Activated T-helper 1 cell treated with anti-CD3 and anti-CD28 coated beads, Interleukin-12 subunit alpha, Interleukin-12 subunit beta, Interleukin-2, Interleukin-4 antibody, amounts not matched to agents 30 ng/mL and 10 ng/mL and 1 ng/mL, durations not matched to agents 14 hours and 24 hours and 36 hours (primary cell): ENCODE measurements around the gene PPP2R2C. TPM values are rescaled to one million over a fixed set of nuclear protein-coding genes. Genes with fewer than 3 reads are reported as not detected.

ENCODE experiments used
- DNase-seq: peaks from one replicate; pipeline ENCODE4 v3.0.0; 2021; ENCODE audit warnings: low spot score
- H3K27ac Mint-ChIP-seq: one replicate; pipeline ENCODE4 v1.8.0; 2021; ENCODE audit warnings: mild to moderate bottlenecking, mixed read lengths
- H3K27me3 Mint-ChIP-seq: one replicate; pipeline ENCODE4 v1.8.0; 2022; ENCODE audit warnings: mild to moderate bottlenecking, moderate library complexity, mixed read lengths; ENCODE audit not compliant: insufficient read depth
- H3K36me3 Mint-ChIP-seq: one replicate; pipeline ENCODE4 v1.8.0; 2021; ENCODE audit warnings: low read depth, mixed read lengths
- H3K4me1 Mint-ChIP-seq: one replicate; pipeline ENCODE4 v1.8.0; 2021; ENCODE audit warnings: low read depth, mixed read lengths
- H3K4me3 Mint-ChIP-seq: one replicate; pipeline ENCODE4 v1.8.0; 2021; ENCODE audit warnings: mild to moderate bottlenecking, moderate library complexity, mixed read lengths
- H3K9me3 Mint-ChIP-seq: one replicate; pipeline ENCODE4 v1.8.0; 2021; ENCODE audit warnings: mixed read lengths
- intact Hi-C: fragments of 100-400 bp; cut with micrococcal nuclease; formaldehyde crosslinking; loops from one replicate; pipeline ENCODE4 v1.15.1; 2024
- total RNA-seq: library from RNA; stranded (reverse); gene quantifications from 2 replicates; pipeline ENCODE4 v1.2.3, GENCODE V29; 2022

The PPP2R2C gene
- total RNA-seq, 1 donor from 2014 or later, result not detected

- Mint-ChIP-seq H3K27me3 (peaks cover 2% of the 10 kb centered on the region), H3K4me1 (no peaks in the 10 kb centered on the region), H3K36me3 (no peaks in the 10 kb centered on the region), H3K9me3 (no peaks in the 10 kb centered on the region), H3K27ac (no peak overlapping the region), H3K4me3 (no peak overlapping the region)
- intact Hi-C loops, result no loop called here
- DNase-seq, result no peak
Observed at GRCh38 chr4:6418193-6418755, 54.1 kb downstream of the PPP2R2C start.

- Mint-ChIP-seq H3K27ac (no peak overlapping the region), H3K9me3 (no peaks in the 10 kb centered on the region), H3K27me3 (peaks cover 2% of the 10 kb centered on the region), H3K4me3 (no peak overlapping the region), H3K36me3 (no peaks in the 10 kb centered on the region), H3K4me1 (no peaks in the 10 kb centered on the region)
- no peak for DNase-seq
- intact Hi-C loops, result no loop called here
Observed at GRCh38 chr4:6417516-6418050, 54.8 kb downstream of the PPP2R2C start.

GRCh38 chr4:6416518-6417286 is 55.7 kb downstream of the PPP2R2C start:
- H3K4me3 Mint-ChIP-seq, result no peak overlapping the region
- intact Hi-C loops, result no loop called here
- peaks cover 2% of the 10 kb centered on the region for H3K27me3 Mint-ChIP-seq
- no peaks in the 10 kb centered on the region for H3K9me3 Mint-ChIP-seq
- DNase-seq, result no peak
- no peak overlapping the region for H3K27ac Mint-ChIP-seq
- no peaks in the 10 kb centered on the region for H3K36me3 Mint-ChIP-seq
- no peaks in the 10 kb centered on the region for H3K4me1 Mint-ChIP-seq

GRCh38 chr4:6415031-6415705 is 57.2 kb downstream of the PPP2R2C start:
- H3K9me3 Mint-ChIP-seq, result no peaks in the 10 kb centered on the region
- peaks cover 1% of the 10 kb centered on the region for H3K27me3 Mint-ChIP-seq
- H3K27ac Mint-ChIP-seq, result no peak overlapping the region
- no peak for DNase-seq
- intact Hi-C loops, result no loop called here
- no peak overlapping the region for H3K4me3 Mint-ChIP-seq
- no peaks in the 10 kb centered on the region for H3K4me1 Mint-ChIP-seq
- no peaks in the 10 kb centered on the region for H3K36me3 Mint-ChIP-seq

GRCh38 chr4:6414578-6414977 is 57.8 kb downstream of the PPP2R2C start:
- intact Hi-C loops, result no loop called here

GRCh38 chr4:6410664-6411063 is 61.8 kb downstream of the PPP2R2C start:
- Mint-ChIP-seq H3K27ac (no peak overlapping the region), H3K36me3 (no peaks in the 10 kb centered on the region)

More at GRCh38 chr4:6414578-6414977, 57.8 kb downstream of the PPP2R2C start:
- no peaks in the 10 kb centered on the region for H3K9me3 Mint-ChIP-seq
- no peaks in the 10 kb centered on the region for H3K36me3 Mint-ChIP-seq
- H3K27me3 Mint-ChIP-seq, result no peaks in the 10 kb centered on the region
- no peak for DNase-seq
- H3K4me3 Mint-ChIP-seq, result no peak overlapping the region
- no peaks in the 10 kb centered on the region for H3K4me1 Mint-ChIP-seq
- no peak overlapping the region for H3K27ac Mint-ChIP-seq

GRCh38 chr4:6410068-6410467 is 62.3 kb downstream of the PPP2R2C start:
- no peak overlapping the region for H3K27ac Mint-ChIP-seq
- no peak for DNase-seq
- no peaks in the 10 kb centered on the region for H3K4me1 Mint-ChIP-seq
- no peak overlapping the region for H3K4me3 Mint-ChIP-seq
- no peaks in the 10 kb centered on the region for H3K36me3 Mint-ChIP-seq
- intact Hi-C loops, result no loop called here
- no peaks in the 10 kb centered on the region for H3K9me3 Mint-ChIP-seq
- peaks cover 6% of the 10 kb centered on the region for H3K27me3 Mint-ChIP-seq

More at GRCh38 chr4:6410664-6411063, 61.8 kb downstream of the PPP2R2C start:
- Mint-ChIP-seq H3K27me3 (peaks cover 4% of the 10 kb centered on the region), H3K9me3 (no peaks in the 10 kb centered on the region), H3K4me3 (no peak overlapping the region), H3K4me1 (no peaks in the 10 kb centered on the region)
- intact Hi-C loops, result no loop called here
- DNase-seq, result no peak

GRCh38 chr4:6409381-6409780 is 63.0 kb downstream of the PPP2R2C start:
- no peak overlapping the region for H3K4me3 Mint-ChIP-seq
- H3K36me3 Mint-ChIP-seq, result no peaks in the 10 kb centered on the region
- no peaks in the 10 kb centered on the region for H3K4me1 Mint-ChIP-seq
- peaks cover 13% of the 10 kb centered on the region for H3K27me3 Mint-ChIP-seq
- H3K9me3 Mint-ChIP-seq, result no peaks in the 10 kb centered on the region
- H3K27ac Mint-ChIP-seq, result no peak overlapping the region
- intact Hi-C loops, result no loop called here
- DNase-seq, result no peak

- intact Hi-C loops, result no loop called here
- H3K27me3 Mint-ChIP-seq, result peaks cover 18% of the 10 kb centered on the region
- H3K36me3 Mint-ChIP-seq, result no peaks in the 10 kb centered on the region
- DNase-seq, result no peak
- no peak overlapping the region for H3K27ac Mint-ChIP-seq
- H3K4me1 Mint-ChIP-seq, result no peaks in the 10 kb centered on the region
- H3K9me3 Mint-ChIP-seq, result no peaks in the 10 kb centered on the region
- H3K4me3 Mint-ChIP-seq, result no peak overlapping the region
Observed at GRCh38 chr4:6408263-6408662, 64.2 kb downstream of the PPP2R2C start.

GRCh38 chr4:6405397-6405706 is 67.1 kb downstream of the PPP2R2C start:
- Mint-ChIP-seq H3K36me3 (no peaks in the 10 kb centered on the region), H3K27me3 (peaks cover 35% of the 10 kb centered on the region), H3K27ac (no peak overlapping the region), H3K9me3 (no peaks in the 10 kb centered on the region), H3K4me1 (no peaks in the 10 kb centered on the region), H3K4me3 (no peak overlapping the region)
- intact Hi-C loops, result no loop called here
- DNase-seq, result no peak

GRCh38 chr4:6404611-6405396 is 67.6 kb downstream of the PPP2R2C start:
- intact Hi-C loops, result no loop called here
- Mint-ChIP-seq H3K4me1 (no peaks in the 10 kb centered on the region), H3K9me3 (no peaks in the 10 kb centered on the region), H3K27ac (no peak overlapping the region), H3K4me3 (no peak overlapping the region), H3K27me3 (peaks cover 35% of the 10 kb centered on the region), H3K36me3 (no peaks in the 10 kb centered on the region)
- no peak for DNase-seq

- no peaks in the 10 kb centered on the region for H3K4me1 Mint-ChIP-seq
- no peak overlapping the region for H3K4me3 Mint-ChIP-seq
- H3K9me3 Mint-ChIP-seq, result no peaks in the 10 kb centered on the region
- H3K27ac Mint-ChIP-seq, result no peak overlapping the region
- no peaks in the 10 kb centered on the region for H3K36me3 Mint-ChIP-seq
- H3K27me3 Mint-ChIP-seq, result peaks cover 35% of the 10 kb centered on the region
- intact Hi-C loops, result no loop called here
- no peak for DNase-seq
Observed at GRCh38 chr4:6403400-6403685, 69.1 kb downstream of the PPP2R2C start.
